ENCODE data around the gene KCNT1.

GRCh38 chr9:135797507-135798262 is 95.7 kb downstream of the KCNT1 start:
- TF ChIP-seq POLR2A (IDR thresholded peaks at IDR 0.05) = no peak
- TF ChIP-seq, protein P1, sequence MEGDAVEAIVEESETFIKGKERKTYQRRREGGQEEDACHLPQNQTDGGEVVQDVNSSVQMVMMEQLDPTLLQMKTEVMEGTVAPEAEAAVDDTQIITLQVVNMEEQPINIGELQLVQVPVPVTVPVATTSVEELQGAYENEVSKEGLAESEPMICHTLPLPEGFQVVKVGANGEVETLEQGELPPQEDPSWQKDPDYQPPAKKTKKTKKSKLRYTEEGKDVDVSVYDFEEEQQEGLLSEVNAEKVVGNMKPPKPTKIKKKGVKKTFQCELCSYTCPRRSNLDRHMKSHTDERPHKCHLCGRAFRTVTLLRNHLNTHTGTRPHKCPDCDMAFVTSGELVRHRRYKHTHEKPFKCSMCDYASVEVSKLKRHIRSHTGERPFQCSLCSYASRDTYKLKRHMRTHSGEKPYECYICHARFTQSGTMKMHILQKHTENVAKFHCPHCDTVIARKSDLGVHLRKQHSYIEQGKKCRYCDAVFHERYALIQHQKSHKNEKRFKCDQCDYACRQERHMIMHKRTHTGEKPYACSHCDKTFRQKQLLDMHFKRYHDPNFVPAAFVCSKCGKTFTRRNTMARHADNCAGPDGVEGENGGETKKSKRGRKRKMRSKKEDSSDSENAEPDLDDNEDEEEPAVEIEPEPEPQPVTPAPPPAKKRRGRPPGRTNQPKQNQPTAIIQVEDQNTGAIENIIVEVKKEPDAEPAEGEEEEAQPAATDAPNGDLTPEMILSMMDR (IDR thresholded peaks at IDR 0.05) = peak; percentile 52 to 77 (median 64)
